ENCODE data around the gene TTC7B. TPM values are rescaled to one million over a fixed set of nuclear protein-coding genes. Genes with fewer than 3 reads are reported as not detected.

Gene TTC7B
- total and polyA plus RNA-seq, 2 of the 13 experiments (the other 11 are each of a cell fraction or from before 2014, with no cell fraction given), result 1.3 to 3.2 TPM

- TF ChIP-seq, protein P1, sequence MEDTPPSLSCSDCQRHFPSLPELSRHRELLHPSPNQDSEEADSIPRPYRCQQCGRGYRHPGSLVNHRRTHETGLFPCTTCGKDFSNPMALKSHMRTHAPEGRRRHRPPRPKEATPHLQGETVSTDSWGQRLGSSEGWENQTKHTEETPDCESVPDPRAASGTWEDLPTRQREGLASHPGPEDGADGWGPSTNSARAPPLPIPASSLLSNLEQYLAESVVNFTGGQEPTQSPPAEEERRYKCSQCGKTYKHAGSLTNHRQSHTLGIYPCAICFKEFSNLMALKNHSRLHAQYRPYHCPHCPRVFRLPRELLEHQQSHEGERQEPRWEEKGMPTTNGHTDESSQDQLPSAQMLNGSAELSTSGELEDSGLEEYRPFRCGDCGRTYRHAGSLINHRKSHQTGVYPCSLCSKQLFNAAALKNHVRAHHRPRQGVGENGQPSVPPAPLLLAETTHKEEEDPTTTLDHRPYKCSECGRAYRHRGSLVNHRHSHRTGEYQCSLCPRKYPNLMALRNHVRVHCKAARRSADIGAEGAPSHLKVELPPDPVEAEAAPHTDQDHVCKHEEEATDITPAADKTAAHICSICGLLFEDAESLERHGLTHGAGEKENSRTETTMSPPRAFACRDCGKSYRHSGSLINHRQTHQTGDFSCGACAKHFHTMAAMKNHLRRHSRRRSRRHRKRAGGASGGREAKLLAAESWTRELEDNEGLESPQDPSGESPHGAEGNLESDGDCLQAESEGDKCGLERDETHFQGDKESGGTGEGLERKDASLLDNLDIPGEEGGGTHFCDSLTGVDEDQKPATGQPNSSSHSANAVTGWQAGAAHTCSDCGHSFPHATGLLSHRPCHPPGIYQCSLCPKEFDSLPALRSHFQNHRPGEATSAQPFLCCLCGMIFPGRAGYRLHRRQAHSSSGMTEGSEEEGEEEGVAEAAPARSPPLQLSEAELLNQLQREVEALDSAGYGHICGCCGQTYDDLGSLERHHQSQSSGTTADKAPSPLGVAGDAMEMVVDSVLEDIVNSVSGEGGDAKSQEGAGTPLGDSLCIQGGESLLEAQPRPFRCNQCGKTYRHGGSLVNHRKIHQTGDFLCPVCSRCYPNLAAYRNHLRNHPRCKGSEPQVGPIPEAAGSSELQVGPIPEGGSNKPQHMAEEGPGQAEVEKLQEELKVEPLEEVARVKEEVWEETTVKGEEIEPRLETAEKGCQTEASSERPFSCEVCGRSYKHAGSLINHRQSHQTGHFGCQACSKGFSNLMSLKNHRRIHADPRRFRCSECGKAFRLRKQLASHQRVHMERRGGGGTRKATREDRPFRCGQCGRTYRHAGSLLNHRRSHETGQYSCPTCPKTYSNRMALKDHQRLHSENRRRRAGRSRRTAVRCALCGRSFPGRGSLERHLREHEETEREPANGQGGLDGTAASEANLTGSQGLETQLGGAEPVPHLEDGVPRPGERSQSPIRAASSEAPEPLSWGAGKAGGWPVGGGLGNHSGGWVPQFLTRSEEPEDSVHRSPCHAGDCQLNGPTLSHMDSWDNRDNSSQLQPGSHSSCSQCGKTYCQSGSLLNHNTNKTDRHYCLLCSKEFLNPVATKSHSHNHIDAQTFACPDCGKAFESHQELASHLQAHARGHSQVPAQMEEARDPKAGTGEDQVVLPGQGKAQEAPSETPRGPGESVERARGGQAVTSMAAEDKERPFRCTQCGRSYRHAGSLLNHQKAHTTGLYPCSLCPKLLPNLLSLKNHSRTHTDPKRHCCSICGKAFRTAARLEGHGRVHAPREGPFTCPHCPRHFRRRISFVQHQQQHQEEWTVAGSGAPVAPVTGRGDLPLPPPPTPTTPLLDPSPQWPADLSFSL (CRISPR knock-in tag; IDR thresholded peaks at IDR 0.05), result no peak
- TF ChIP-seq, protein P2, sequence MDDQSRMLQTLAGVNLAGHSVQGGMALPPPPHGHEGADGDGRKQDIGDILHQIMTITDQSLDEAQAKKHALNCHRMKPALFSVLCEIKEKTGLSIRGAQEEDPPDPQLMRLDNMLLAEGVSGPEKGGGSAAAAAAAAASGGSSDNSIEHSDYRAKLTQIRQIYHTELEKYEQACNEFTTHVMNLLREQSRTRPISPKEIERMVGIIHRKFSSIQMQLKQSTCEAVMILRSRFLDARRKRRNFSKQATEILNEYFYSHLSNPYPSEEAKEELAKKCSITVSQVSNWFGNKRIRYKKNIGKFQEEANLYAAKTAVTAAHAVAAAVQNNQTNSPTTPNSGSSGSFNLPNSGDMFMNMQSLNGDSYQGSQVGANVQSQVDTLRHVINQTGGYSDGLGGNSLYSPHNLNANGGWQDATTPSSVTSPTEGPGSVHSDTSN (CRISPR knock-in tag; IDR thresholded peaks at IDR 0.05; ENCODE audit: borderline replicate concordance), result no peak
- no peak for TF ChIP-seq RERE (CRISPR knock-in tag; IDR thresholded peaks at IDR 0.05; ENCODE audit: low read depth)
- no peak for TF ChIP-seq SOX5 (CRISPR knock-in tag; IDR thresholded peaks at IDR 0.05; ENCODE audit: borderline replicate concordance)
- TF ChIP-seq SMYD3 (CRISPR knock-in tag; IDR thresholded peaks at IDR 0.05), result no peak
- no peak for TF ChIP-seq XBP1 (CRISPR knock-in tag; IDR thresholded peaks at IDR 0.05)
- no peak for TF ChIP-seq NFYC (CRISPR knock-in tag; IDR thresholded peaks at IDR 0.05)
- TF ChIP-seq ZKSCAN8 (CRISPR knock-in tag; IDR thresholded peaks at IDR 0.05; ENCODE audit: borderline replicate concordance), result no peak
- no peak for TF ChIP-seq CBX1 (IDR thresholded peaks at IDR 0.05; ENCODE audit: low read depth)
- TF ChIP-seq ZNF768 (CRISPR knock-in tag; IDR thresholded peaks at IDR 0.05), result no peak
- TF ChIP-seq, protein P3, sequence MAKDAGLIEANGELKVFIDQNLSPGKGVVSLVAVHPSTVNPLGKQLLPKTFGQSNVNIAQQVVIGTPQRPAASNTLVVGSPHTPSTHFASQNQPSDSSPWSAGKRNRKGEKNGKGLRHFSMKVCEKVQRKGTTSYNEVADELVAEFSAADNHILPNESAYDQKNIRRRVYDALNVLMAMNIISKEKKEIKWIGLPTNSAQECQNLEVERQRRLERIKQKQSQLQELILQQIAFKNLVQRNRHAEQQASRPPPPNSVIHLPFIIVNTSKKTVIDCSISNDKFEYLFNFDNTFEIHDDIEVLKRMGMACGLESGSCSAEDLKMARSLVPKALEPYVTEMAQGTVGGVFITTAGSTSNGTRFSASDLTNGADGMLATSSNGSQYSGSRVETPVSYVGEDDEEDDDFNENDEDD (CRISPR knock-in tag; IDR thresholded peaks at IDR 0.05; ENCODE audit: borderline replicate concordance), result no peak
- no peak for TF ChIP-seq NFE2L1 (CRISPR knock-in tag; IDR thresholded peaks at IDR 0.05; ENCODE audit: borderline replicate concordance)
Observed at GRCh38 chr14:90603841-90604240, 212.4 kb downstream of the TTC7B start (continued).
